K562 (cell line): Measurements from ENCODE around the gene FRK. TPM values are rescaled to one million over a fixed set of nuclear protein-coding genes. Genes with fewer than 3 reads are reported as not detected.

Experiments used
- CBX2 ChIP-seq: fragments of 200-600 bp; sonication (generic); IDR thresholded peaks from one replicate; pipeline ENCODE4 v1.6.1; 2012; ENCODE audit warnings: mild to moderate bottlenecking, low read length, inconsistent platforms; ENCODE audit not compliant: insufficient read depth, poor library complexity, severe bottlenecking
- ESRRA ChIP-seq: fragments of 450-650 bp; IDR thresholded peaks from 2 replicates; pipeline ENCODE4 v1.6.1; 2014; ENCODE audit warnings: low read depth, mild to moderate bottlenecking, moderate library complexity, borderline replicate concordance
- FIP1L1 ChIP-seq: fragments of 200-400 bp; formaldehyde crosslinking; IDR thresholded peaks from 2 replicates; pipeline ENCODE4 v1.6.1; 2018; ENCODE audit warnings: mild to moderate bottlenecking, low read depth, low read length; ENCODE audit not compliant: poor library complexity, severe bottlenecking
- GABPA ChIP-seq: fragments of 200-800 bp; sonication (Bioruptor generic); conservative IDR thresholded peaks from 2 replicates; pipeline ENCODE4 v1.6.1; 2016; ENCODE audit warnings: low read depth, missing genetic modification characterization, missing compliant biosample characterization
- HSF4 ChIP-seq: fragments of 250-450 bp; sonication (Bioruptor Pico); IDR thresholded peaks from 2 replicates; pipeline ENCODE4 v2.1.2; 2022; ENCODE audit warnings: mild to moderate bottlenecking, moderate library complexity, borderline replicate concordance
- KLF6 ChIP-seq: fragments of 250-450 bp; sonication (Bioruptor Pico); IDR thresholded peaks from 2 replicates; pipeline ENCODE4 v1.4.0; 2020; ENCODE audit warnings: mild to moderate bottlenecking, moderate library complexity, borderline replicate concordance
- MTA2 ChIP-seq: fragments of 450-650 bp; IDR thresholded peaks from 2 replicates; pipeline ENCODE4 v1.6.1; 2016; ENCODE audit warnings: low read depth
- MTF1 ChIP-seq: fragments of 250-450 bp; sonication (Bioruptor Pico); IDR thresholded peaks from 2 replicates; pipeline ENCODE4 v1.9.0; 2021; ENCODE audit warnings: moderate library complexity, mild to moderate bottlenecking, inconsistent platforms, borderline replicate concordance
- NR2C2 ChIP-seq, 2 experiments: fragments of 200-800 bp in 1 of 2; sonication (Bioruptor generic) in 1 of 2; sonication (generic) in 1 of 2; formaldehyde crosslinking in 1 of 2; IDR thresholded peaks; 2 replicates each; pipeline versions ENCODE4 v1.6.1 to v1.8.0; 2016 to 2022; ENCODE audit warnings: mild to moderate bottlenecking in 1 of 2, missing compliant biosample characterization in 1 of 2, missing genetic modification characterization in 1 of 2, missing genetic modification reagents in 1 of 2
- SMAD4 ChIP-seq: fragments of 250-450 bp; sonication (Bioruptor Pico); conservative IDR thresholded peaks from 2 replicates; pipeline ENCODE4 v1.8.0; 2021; ENCODE audit warnings: inconsistent platforms, mild to moderate bottlenecking, moderate library complexity
- TGIF2 ChIP-seq: sonication (generic); formaldehyde crosslinking; IDR thresholded peaks from 2 replicates; pipeline ENCODE4 v1.8.1; 2022; ENCODE audit warnings: mild to moderate bottlenecking, missing genetic modification reagents, moderate library complexity
- ZNF217 ChIP-seq: sonication (generic); formaldehyde crosslinking; IDR thresholded peaks from 2 replicates; pipeline ENCODE4 v1.8.0; 2022; ENCODE audit warnings: mild to moderate bottlenecking, missing genetic modification reagents
- ZNF41 ChIP-seq: fragments of 250-450 bp; sonication (Bioruptor Pico); conservative IDR thresholded peaks from 2 replicates; pipeline ENCODE4 v1.4.0; 2020; ENCODE audit warnings: mild to moderate bottlenecking
- ZNF589 ChIP-seq: fragments of 200-800 bp; sonication (Bioruptor generic); IDR thresholded peaks from 2 replicates; pipeline ENCODE4 v1.6.1; 2016; ENCODE audit warnings: low read depth, missing genetic modification characterization, missing compliant biosample characterization
- polyA plus RNA-seq, 8 experiments: library from polyadenylated mRNA; depleted of rRNA in 4 of 8; stranded (reverse) in 5 of 8; unstranded in 3 of 8; fragments of >200 nt; fragmentation: Nextera tagmentation in 2 of 8; fragmentation: Illumina TruSeq in 1 of 8; extraction: Ambion mirVana in 2 of 8; extraction: Trizol in 1 of 8; gene quantifications; 2 replicates each; pipeline versions ENCODE4 v1.2.1 to v1.2.3, GENCODE V29; 2011 to 2014; ENCODE audit warnings: inconsistent platforms in 1 of 8, missing spikeins in 1 of 8
- total RNA-seq, 7 experiments: library from RNA; depleted of rRNA in 6 of 7; stranded (reverse); fragments of >200 nt in 6 of 7; fragmentation: Illumina TruSeq in 2 of 7; extraction: Trizol in 2 of 7; gene quantifications; 2 replicates each; pipeline versions ENCODE4 v1.2.1 to v1.2.3, GENCODE V29; 2011 to 2021; ENCODE audit warnings: low replicate concordance in 1 of 7
- TF ChIP-seq, protein P1 (sequence below), 3 experiments: IDR thresholded peaks in 2 of 3; conservative IDR thresholded peaks in 1 of 3; 2 replicates each; pipeline ENCODE4 v1.5.1; 2011 to 2012; ENCODE audit warnings: low read length in 3 of 3, mild to moderate bottlenecking in 3 of 3, control low read depth in 2 of 3, improper control_type of control experiment in 1 of 3, inconsistent platforms in 1 of 3, low read depth in 1 of 3, mixed read lengths in 1 of 3, moderate library complexity in 1 of 3; ENCODE audit not compliant: insufficient read depth in 2 of 3
- TF ChIP-seq, protein P2 (sequence below): fragments of 250-450 bp; sonication (Bioruptor Pico); IDR thresholded peaks from 2 replicates; pipeline ENCODE4 v1.8.0; 2021; ENCODE audit warnings: moderate library complexity, mild to moderate bottlenecking, inconsistent platforms
- TF ChIP-seq, protein P3 (sequence below): sonication (generic); formaldehyde crosslinking; IDR thresholded peaks from 2 replicates; pipeline ENCODE4 v1.8.1; 2023; ENCODE audit warnings: mild to moderate bottlenecking, missing genetic modification reagents
- TF ChIP-seq, protein P4 (sequence below): sonication (generic); formaldehyde crosslinking; IDR thresholded peaks from 2 replicates; pipeline ENCODE4 v1.8.0; 2022; ENCODE audit warnings: mild to moderate bottlenecking, missing genetic modification reagents, borderline replicate concordance

The FRK gene
- total and polyA plus RNA-seq, 9 of the 15 experiments (the other 6 are each of a cell fraction or from before 2014, with no cell fraction given), result 0.01 to 0.29 (median 0.09) TPM

DNA sequence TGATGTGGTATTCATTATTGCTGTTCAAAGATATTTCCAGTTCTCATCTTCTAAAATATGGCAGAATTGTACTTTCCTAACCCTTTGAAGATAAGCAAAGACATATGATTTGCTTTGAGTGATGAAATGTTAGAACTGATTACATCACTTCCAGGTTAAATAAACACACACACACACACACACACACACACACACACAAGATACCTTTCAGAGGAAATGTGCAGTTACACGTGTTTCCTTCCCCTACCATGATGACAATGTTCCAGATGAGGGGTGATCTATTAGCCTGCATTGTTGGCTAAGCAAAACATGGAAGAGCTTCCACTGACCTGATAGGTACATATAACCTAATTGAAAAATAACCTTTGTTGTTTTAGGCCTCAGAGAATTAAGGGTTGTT, 11.7 kb upstream of the FRK start (continued):
- TF ChIP-seq, protein P1, sequence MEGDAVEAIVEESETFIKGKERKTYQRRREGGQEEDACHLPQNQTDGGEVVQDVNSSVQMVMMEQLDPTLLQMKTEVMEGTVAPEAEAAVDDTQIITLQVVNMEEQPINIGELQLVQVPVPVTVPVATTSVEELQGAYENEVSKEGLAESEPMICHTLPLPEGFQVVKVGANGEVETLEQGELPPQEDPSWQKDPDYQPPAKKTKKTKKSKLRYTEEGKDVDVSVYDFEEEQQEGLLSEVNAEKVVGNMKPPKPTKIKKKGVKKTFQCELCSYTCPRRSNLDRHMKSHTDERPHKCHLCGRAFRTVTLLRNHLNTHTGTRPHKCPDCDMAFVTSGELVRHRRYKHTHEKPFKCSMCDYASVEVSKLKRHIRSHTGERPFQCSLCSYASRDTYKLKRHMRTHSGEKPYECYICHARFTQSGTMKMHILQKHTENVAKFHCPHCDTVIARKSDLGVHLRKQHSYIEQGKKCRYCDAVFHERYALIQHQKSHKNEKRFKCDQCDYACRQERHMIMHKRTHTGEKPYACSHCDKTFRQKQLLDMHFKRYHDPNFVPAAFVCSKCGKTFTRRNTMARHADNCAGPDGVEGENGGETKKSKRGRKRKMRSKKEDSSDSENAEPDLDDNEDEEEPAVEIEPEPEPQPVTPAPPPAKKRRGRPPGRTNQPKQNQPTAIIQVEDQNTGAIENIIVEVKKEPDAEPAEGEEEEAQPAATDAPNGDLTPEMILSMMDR (IDR thresholded peaks at IDR 0.05 in 2 of 3, conservative IDR thresholded peaks at IDR 0.05 in 1 of 3; ENCODE audit: insufficient read depth in 2 of 3, low read depth in 1 of 3, low read length in 3 of 3), result no peak
- TF ChIP-seq ESRRA (no peak), MTF1 (CRISPR knock-in tag) (no peak), TGIF2 (no peak), ZNF41 (CRISPR knock-in tag) (no peak), MTA2 (no peak), FIP1L1 (no peak), HSF4 (CRISPR knock-in tag) (no peak), CBX2 (no peak), SMAD4 (CRISPR knock-in tag) (peak; percentile 55; the same call in 1 of the 2 replicates), ZNF217 (no peak), ZNF589 (CRISPR knock-in tag) (0 out of 2 replicates have a peak, but pooled peaks have one; percentile 21), GABPA (tag) (peak; percentile 72), NR2C2 (CRISPR knock-in tag; IDR thresholded peaks at IDR 0.05) (no peak), NR2C2 (tag; IDR thresholded peaks at IDR 0.05) (peak; percentile 59; the same call in 1 of the 2 replicates), KLF6 (CRISPR knock-in tag) (0 out of 2 replicates have a peak, but pooled peaks have one; percentile 25)
- TF ChIP-seq, protein P2, sequence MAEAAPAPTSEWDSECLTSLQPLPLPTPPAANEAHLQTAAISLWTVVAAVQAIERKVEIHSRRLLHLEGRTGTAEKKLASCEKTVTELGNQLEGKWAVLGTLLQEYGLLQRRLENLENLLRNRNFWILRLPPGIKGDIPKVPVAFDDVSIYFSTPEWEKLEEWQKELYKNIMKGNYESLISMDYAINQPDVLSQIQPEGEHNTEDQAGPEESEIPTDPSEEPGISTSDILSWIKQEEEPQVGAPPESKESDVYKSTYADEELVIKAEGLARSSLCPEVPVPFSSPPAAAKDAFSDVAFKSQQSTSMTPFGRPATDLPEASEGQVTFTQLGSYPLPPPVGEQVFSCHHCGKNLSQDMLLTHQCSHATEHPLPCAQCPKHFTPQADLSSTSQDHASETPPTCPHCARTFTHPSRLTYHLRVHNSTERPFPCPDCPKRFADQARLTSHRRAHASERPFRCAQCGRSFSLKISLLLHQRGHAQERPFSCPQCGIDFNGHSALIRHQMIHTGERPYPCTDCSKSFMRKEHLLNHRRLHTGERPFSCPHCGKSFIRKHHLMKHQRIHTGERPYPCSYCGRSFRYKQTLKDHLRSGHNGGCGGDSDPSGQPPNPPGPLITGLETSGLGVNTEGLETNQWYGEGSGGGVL (CRISPR knock-in tag), result no peak
- TF ChIP-seq, protein P3, sequence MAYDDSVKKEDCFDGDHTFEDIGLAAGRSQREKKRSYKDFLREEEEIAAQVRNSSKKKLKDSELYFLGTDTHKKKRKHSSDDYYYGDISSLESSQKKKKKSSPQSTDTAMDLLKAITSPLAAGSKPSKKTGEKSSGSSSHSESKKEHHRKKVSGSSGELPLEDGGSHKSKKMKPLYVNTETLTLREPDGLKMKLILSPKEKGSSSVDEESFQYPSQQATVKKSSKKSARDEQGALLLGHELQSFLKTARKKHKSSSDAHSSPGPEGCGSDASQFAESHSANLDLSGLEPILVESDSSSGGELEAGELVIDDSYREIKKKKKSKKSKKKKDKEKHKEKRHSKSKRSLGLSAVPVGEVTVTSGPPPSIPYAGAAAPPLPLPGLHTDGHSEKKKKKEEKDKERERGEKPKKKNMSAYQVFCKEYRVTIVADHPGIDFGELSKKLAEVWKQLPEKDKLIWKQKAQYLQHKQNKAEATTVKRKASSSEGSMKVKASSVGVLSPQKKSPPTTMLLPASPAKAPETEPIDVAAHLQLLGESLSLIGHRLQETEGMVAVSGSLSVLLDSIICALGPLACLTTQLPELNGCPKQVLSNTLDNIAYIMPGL (CRISPR knock-in tag), result no peak
- TF ChIP-seq, protein P4, sequence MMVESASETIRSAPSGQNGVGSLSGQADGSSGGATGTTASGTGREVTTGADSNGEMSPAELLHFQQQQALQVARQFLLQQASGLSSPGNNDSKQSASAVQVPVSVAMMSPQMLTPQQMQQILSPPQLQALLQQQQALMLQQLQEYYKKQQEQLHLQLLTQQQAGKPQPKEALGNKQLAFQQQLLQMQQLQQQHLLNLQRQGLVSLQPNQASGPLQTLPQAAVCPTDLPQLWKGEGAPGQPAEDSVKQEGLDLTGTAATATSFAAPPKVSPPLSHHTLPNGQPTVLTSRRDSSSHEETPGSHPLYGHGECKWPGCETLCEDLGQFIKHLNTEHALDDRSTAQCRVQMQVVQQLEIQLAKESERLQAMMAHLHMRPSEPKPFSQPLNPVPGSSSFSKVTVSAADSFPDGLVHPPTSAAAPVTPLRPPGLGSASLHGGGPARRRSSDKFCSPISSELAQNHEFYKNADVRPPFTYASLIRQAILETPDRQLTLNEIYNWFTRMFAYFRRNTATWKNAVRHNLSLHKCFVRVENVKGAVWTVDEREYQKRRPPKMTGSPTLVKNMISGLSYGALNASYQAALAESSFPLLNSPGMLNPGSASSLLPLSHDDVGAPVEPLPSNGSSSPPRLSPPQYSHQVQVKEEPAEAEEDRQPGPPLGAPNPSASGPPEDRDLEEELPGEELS, result no peak
